Measurements from ENCODE around the gene MYO5C. TPM values are rescaled to one million over a fixed set of nuclear protein-coding genes. Genes with fewer than 3 reads are reported as not detected.
A peak's percentile ranks its signal among the peaks of the same experiment; 100 is the strongest.

The MYO5C gene
- total and polyA plus RNA-seq, 12 donors = 0.81 to 10.7 (median 2.5) TPM

DNA sequence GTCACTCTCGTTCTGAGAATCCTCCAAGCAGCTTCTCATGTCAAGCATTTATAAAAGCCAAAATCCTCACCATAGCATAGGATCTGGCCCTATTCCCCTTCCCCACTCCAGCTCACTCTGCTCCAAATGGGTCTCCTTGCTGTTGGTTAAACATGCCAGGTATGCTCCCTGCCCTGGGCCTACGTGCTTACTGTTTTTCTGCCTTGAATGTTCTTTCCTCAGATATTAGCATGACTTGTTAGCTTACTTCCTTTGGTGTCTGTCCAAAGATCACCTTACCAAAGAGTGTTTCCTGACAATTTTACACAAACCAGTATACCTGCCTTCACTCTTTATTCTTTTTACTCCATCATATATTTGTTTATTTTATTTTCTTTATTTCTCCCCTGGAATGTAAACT is 33.1 kb upstream of the MYO5C start:
- H3K4me1 ChIP-seq (replicated peaks in 1 of 2) = peaks cover 0 to 3% of the 10 kb centered on the region in 2 donors
- no peaks in the 10 kb centered on the region for H3K9me3 ChIP-seq (replicated peaks in 1 of 3)
- intact Hi-C loops (cut with DNase I) = no loop called here
- 70 to 98% (median 96%) methylated on average over 2 of the region's 2 CpGs for WGBS, 4 donors
- no peak overlapping the region for H3K27ac ChIP-seq
- peaks cover 0 to 12% of the 10 kb centered on the region in 2 donors for H3K36me3 ChIP-seq (replicated peaks in 1 of 2)
- no peaks in the 10 kb centered on the region for H3K27me3 ChIP-seq
- H3K4me3 ChIP-seq = no peak overlapping the region
- no peak for DNase-seq
- TF ChIP-seq POLR2A (IDR thresholded peaks at IDR 0.05) = no peak
- TF ChIP-seq, protein P1, sequence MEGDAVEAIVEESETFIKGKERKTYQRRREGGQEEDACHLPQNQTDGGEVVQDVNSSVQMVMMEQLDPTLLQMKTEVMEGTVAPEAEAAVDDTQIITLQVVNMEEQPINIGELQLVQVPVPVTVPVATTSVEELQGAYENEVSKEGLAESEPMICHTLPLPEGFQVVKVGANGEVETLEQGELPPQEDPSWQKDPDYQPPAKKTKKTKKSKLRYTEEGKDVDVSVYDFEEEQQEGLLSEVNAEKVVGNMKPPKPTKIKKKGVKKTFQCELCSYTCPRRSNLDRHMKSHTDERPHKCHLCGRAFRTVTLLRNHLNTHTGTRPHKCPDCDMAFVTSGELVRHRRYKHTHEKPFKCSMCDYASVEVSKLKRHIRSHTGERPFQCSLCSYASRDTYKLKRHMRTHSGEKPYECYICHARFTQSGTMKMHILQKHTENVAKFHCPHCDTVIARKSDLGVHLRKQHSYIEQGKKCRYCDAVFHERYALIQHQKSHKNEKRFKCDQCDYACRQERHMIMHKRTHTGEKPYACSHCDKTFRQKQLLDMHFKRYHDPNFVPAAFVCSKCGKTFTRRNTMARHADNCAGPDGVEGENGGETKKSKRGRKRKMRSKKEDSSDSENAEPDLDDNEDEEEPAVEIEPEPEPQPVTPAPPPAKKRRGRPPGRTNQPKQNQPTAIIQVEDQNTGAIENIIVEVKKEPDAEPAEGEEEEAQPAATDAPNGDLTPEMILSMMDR (IDR thresholded peaks at IDR 0.05) = no peak

DNA sequence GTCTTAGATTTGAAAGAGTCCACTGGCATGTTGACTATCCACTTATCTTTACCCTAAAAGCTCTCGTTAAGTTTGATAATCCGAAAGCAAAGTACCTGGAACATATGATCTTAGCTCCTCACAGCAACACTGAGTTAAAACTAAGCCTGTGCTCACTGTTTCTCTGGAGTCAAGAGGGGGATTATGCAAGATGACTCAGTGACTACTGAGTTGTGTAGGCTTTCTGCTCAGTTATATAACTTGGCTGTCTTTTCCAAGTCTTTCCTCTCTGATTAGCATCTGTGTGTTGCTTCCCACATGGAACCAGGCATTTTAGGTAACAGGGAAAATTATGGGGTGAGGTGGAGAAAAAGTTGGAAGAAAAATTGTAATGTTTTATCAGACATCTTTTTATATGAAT is 31.2 kb upstream of the MYO5C start:
- Histone ChIP-seq H3K27me3 (no peaks in the 10 kb centered on the region), H3K27ac (no peak overlapping the region), H3K36me3 (replicated peaks in 1 of 2) (peaks cover 0 to 12% of the 10 kb centered on the region in 2 donors), H3K9me3 (replicated peaks in 1 of 3) (no peaks in the 10 kb centered on the region), H3K4me3 (no peak overlapping the region), H3K4me1 (replicated peaks in 1 of 2) (peaks cover 0 to 3% of the 10 kb centered on the region in 2 donors)
- no peak for DNase-seq
- TF ChIP-seq POLR2A (IDR thresholded peaks at IDR 0.05) = no peak
- TF ChIP-seq, protein P1 (IDR thresholded peaks at IDR 0.05) = no peak
- 91 to 95% (median 93%) methylated on average over 2 of the region's 2 CpGs for WGBS, 4 donors
- intact Hi-C loops (cut with DNase I) = no loop called here

DNA sequence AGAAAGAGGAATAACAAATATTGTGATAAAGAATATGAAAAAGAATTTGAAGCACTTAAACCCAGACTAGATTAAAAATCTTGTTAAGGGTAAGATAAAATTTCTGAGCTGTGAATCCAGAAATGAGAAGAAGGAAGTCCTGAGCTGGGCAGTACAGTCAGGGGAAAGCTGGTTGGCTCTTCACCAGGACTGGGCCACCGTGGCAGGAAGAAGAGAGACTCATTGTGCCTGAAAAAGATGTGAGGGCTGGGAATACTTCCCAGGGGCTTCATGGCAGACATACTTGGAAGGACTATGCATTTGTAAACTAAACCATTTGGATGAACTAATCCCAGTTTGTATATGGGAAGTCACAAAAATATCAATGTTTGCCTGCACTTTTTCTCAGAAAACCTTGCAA is 28.5 kb upstream of the MYO5C start:
- 46 to 78% (median 64%) methylated on average over 1 of the region's 1 CpG for WGBS, 4 donors
- H3K36me3 ChIP-seq (replicated peaks in 1 of 2) = peaks cover 0 to 27% of the 10 kb centered on the region in 2 donors

DNA sequence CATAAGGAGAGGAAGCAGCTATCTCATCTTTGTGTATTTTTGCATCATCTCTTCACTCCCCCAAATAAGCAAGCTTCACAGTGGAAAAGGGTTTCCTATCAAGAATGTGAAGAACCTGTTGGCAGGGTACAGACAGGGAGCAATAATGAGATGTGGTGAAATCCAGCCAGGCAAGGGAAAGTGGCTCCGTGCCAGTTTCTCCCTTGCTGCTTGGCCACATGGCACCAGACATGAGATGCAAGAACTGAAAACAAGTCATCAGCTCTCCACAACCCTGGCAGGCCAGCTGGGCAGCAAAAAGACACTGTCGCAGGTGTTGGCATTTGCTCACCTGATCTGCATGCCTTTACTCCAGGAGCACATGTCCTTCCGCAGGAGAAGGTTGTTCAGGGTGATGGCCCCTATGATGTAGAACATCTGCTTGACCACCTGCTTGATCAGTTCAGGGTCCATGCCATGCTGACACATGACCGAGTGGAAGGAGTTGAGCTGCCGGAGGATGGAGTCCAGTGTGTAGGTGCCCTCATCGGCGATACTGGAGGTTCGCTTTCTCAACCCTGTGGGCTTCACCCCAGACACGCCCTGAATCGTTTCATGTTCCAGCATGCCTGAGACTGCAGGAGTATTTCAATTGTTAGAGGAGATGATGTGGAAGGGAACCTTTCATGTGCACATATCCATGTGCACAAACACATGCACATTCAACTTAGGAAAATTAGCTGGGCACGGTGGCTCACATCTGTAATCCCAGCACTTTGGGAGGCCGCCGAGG is 23.3 kb upstream of the MYO5C start:
- no peaks in the 10 kb centered on the region for H3K9me3 ChIP-seq (replicated peaks in 1 of 3)
- WGBS, 4 donors = 93 to 97% (median 95%) methylated on average over 12 to 13 of the region's 13 CpGs
- peak in 5 of 7 donors; percentile 20 to 76 (median 51) for DNase-seq
- peaks cover 0 to 28% of the 10 kb centered on the region in 2 donors for H3K36me3 ChIP-seq (replicated peaks in 1 of 2)
- no peak overlapping the region for H3K4me3 ChIP-seq
- TF ChIP-seq POLR2A (IDR thresholded peaks at IDR 0.05) = no peak
- TF ChIP-seq, protein P1 (IDR thresholded peaks at IDR 0.05) = no peak
- no peaks in the 10 kb centered on the region for H3K27me3 ChIP-seq
- H3K27ac ChIP-seq = no peak overlapping the region
- H3K4me1 ChIP-seq (replicated peaks in 1 of 2) = no peaks in the 10 kb centered on the region
- intact Hi-C loops (cut with DNase I) = no loop called here

More for the DNA sequence above, 28.5 kb upstream of the MYO5C start:
- H3K4me1 ChIP-seq (replicated peaks in 1 of 2) = no peaks in the 10 kb centered on the region
- H3K27me3 ChIP-seq = no peaks in the 10 kb centered on the region
- H3K9me3 ChIP-seq (replicated peaks in 1 of 3) = no peaks in the 10 kb centered on the region
- no peak overlapping the region for H3K4me3 ChIP-seq
- DNase-seq = no peak
- TF ChIP-seq, protein P1 (IDR thresholded peaks at IDR 0.05) = no peak
- no peak for TF ChIP-seq POLR2A (IDR thresholded peaks at IDR 0.05)
- intact Hi-C loops (cut with DNase I) = no loop called here
- no peak overlapping the region for H3K27ac ChIP-seq

All from adrenal gland (tissue), 12 donors.